Heart left ventricle (tissue), 16 donors: ENCODE data around the gene LSAMP. TPM values are rescaled to one million over a fixed set of nuclear protein-coding genes. Genes with fewer than 3 reads are reported as not detected.

Source experiments
- ATAC-seq, 4 donors: fragments of 200-7000 bp; cut with Tn5 transposase; one replicate each; pipeline ENCODE4 v1.9.1; 2020 to 2022; ENCODE audit warnings: moderate library complexity in 4 of 4, mild to moderate bottlenecking in 3 of 4, moderate number of reproducible peaks in 1 of 4
- DNase-seq, 5 donors: peaks; one replicate each; pipeline ENCODE4 v3.0.0-alpha.2; 2020
- H3K27ac ChIP-seq, 12 donors: fragments of 200-600 bp; sonication (generic) in 4 of 12; one replicate each; pipeline versions ENCODE4 v1.5.0 to v1.8.0; 2016 to 2022; ENCODE audit warnings: mild to moderate bottlenecking in 2 of 12
- H3K27me3 ChIP-seq, 9 donors: fragments of 200-600 bp; sonication (generic) in 2 of 9; one replicate each; pipeline versions ENCODE4 v1.5.1 to v1.8.0; 2016 to 2022; ENCODE audit warnings: mild to moderate bottlenecking in 3 of 9
- H3K36me3 ChIP-seq, 9 donors: fragments of 200-600 bp; sonication (generic) in 2 of 9; one replicate each; pipeline versions ENCODE4 v1.5.0 to v1.8.0; 2018 to 2022; ENCODE audit warnings: mild to moderate bottlenecking in 2 of 9
- H3K4me1 ChIP-seq, 12 donors: fragments of 200-600 bp; sonication (generic) in 4 of 12; one replicate each; pipeline versions ENCODE4 v1.5.0 to v1.8.0; 2016 to 2022; ENCODE audit warnings: mild to moderate bottlenecking in 3 of 12
- H3K4me3 ChIP-seq, 12 donors: fragments of 200-600 bp; sonication (generic) in 4 of 12; one replicate each; pipeline versions ENCODE4 v1.5.0 to v1.8.0; 2017 to 2022; ENCODE audit warnings: mild to moderate bottlenecking in 9 of 12, moderate library complexity in 4 of 12
- H3K9me3 ChIP-seq, 12 donors: fragments of 200-600 bp; sonication (generic) in 4 of 12; one replicate each; pipeline versions ENCODE4 v1.5.0 to v1.8.0; 2016 to 2022; ENCODE audit warnings: mild to moderate bottlenecking in 1 of 12
- CTCF ChIP-seq, 12 donors: fragments of 200-600 bp; sonication (generic) in 4 of 12; IDR thresholded peaks; one replicate each; pipeline versions ENCODE4 v1.5.0 to v1.8.0; 2018 to 2022; ENCODE audit warnings: antibody characterized with exemption in 12 of 12, mild to moderate bottlenecking in 5 of 12
- POLR2A ChIP-seq, 2 donors: fragments of 450-650 bp; IDR thresholded peaks; one replicate each; pipeline ENCODE4 v1.6.1; 2017; ENCODE audit warnings: antibody characterized with exemption in 2 of 2, mild to moderate bottlenecking in 2 of 2, moderate library complexity in 2 of 2
- WGBS, 4 donors: extraction: QIAGEN DNeasy Blood & Tissue Kit in 2 of 4; methylation state at CpG; one replicate each; pipeline versions ENCODE4 v1.1.5 to v1.1.7; 2013 to 2018; 5-methylcytosine and 5-hydroxymethylcytosine counted together
- intact Hi-C, 10 donors: fragments of 100-400 bp; cut with DNase I; formaldehyde crosslinking; loops; one replicate each; pipeline versions ENCODE4 v1.11.1 to v1.14.2; 2022
- polyA plus RNA-seq, 2 donors: library from polyadenylated mRNA; stranded (reverse); fragments of 200-250 nt; gene quantifications; one replicate each; pipeline ENCODE4 v1.2.3, GENCODE V29; 2013
- total RNA-seq, 9 donors: library from RNA; depleted of rRNA in 2 of 9; stranded (reverse); fragments of >200 nt in 2 of 9; fragmentation: NEBNext Ultra II Directional in 3 of 9; extraction: Animal tissue kit (Norgen Biotek cat#: 25700) in 3 of 9; gene quantifications; one replicate each; pipeline versions ENCODE4 v1.1.0 to v1.2.4, GENCODE V29; 2016 to 2023
- donor health status: ischemic (EF 13 %, LVEDD 7.1; RV severe dilation, severe dysfunction).
- donor health status: healthy with polysubstance abuse.
- donor health status: DM: no; HTN: yes; CAD: no.
- donor health status: DM: no; HTN: no; CAD: no.
- donor health status: ischemic (EF 25% LVEDD 6.9; RV normal size, moderate dysfunction).
- donor health status: ischemic (EF 25% LVEDD 5.7; RV mildly dilated, moderate dysfunction).
- donor health status: healthy.
- donor health status: DM: yes; HTN: yes; CAD: no.
- donor health status: ischemic (EF 35%, LVEDD 5.7; RV mildly dilated, moderate dysfunction).
- donor health status: nonischemic (EF 11% LVEDD 7.7; RV severe dilation, severe dysfunction).
- donor health status: DM: yes; HTN: yes; CAD: no.
- donor health status: PGD.
- donor health status: ischemic (EF 29% LVEDD 5.4; RV normal size, mild dysfunction).
- donor health status: nonischemic (EF 23%, LVEDD 6.1; RV moderate dilation, normal function).

LSAMP gene
- total and polyA plus RNA-seq, 11 donors, result 1.6 to 52.3 (median 7.2) TPM

- Histone ChIP-seq H3K9me3 (no peaks in the 10 kb centered on the region), H3K4me1 (no peaks in the 10 kb centered on the region), H3K4me3 (no peak overlapping the region), H3K27me3 (no peaks in the 10 kb centered on the region), H3K27ac (no peak overlapping the region), H3K36me3 (no peaks in the 10 kb centered on the region)
- intact Hi-C loops, result no loop called here
- ATAC-seq (no peak), DNase-seq (no peak)
- WGBS, 4 donors, result 70 to 89% (median 74%) methylated on average over 1 of the region's 1 CpG
- no peak for TF ChIP-seq POLR2A (IDR thresholded peaks at IDR 0.05)
- TF ChIP-seq CTCF (IDR thresholded peaks at IDR 0.05), result no peak
Measured at GRCh38 chr3:116028157-116028556, 417.1 kb downstream of the LSAMP start.

DNA sequence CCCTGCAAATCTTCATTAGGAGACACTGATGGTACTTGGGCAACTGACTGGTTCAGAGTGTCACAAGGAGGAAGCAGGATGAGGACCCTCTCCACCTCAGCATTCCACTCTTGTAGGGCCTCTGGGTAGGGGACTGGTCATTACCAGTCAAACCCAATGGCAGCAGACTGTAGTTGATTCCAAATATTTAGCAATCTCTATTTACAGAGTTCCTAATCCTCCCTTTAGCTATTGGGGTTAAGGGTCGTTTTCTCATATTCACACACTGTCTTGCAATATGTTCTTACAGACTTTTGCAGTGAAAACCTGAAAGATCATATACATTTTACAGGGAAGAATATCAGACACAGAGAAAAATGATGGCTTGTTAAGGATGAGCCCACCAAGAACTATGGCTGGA, 424.3 kb downstream of the LSAMP start:
- intact Hi-C loops, result no loop called here
- DNase-seq (no peak), ATAC-seq (no peak)
- H3K27ac ChIP-seq, result no peak overlapping the region
- H3K36me3 ChIP-seq, result no peaks in the 10 kb centered on the region
- H3K27me3 ChIP-seq, result no peaks in the 10 kb centered on the region
- H3K9me3 ChIP-seq, result no peaks in the 10 kb centered on the region
- TF ChIP-seq CTCF (IDR thresholded peaks at IDR 0.05), result no peak
- no peak for TF ChIP-seq POLR2A (IDR thresholded peaks at IDR 0.05)
- no peaks in the 10 kb centered on the region for H3K4me1 ChIP-seq
- no peak overlapping the region for H3K4me3 ChIP-seq
- 74 to 82% (median 77%) methylated on average over 1 of the region's 1 CpG for WGBS, 4 donors

DNA sequence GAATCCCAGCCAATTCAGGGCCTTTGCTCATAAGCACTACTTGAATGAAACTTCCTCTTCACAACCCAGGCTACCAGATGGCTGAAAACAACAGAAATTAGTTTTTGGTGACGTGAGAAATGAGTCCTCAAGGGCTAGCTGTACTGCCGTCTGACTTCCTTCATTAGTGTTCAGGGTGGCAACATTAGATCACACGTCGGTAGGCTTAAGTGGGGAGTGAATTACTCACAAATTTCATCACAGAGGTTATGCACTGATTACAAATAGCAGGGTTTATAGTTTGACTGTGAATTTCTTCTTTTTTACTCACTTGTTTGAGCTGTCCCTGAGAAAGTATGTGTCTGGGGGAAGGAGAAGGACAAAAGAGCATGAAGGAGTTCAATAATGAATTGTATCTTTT, 424.8 kb downstream of the LSAMP start:
- intact Hi-C loops, result no loop called here
- H3K36me3 ChIP-seq, result no peaks in the 10 kb centered on the region
- WGBS, 4 donors, result 37 to 50% (median 42%) methylated on average over 4 of the region's 4 CpGs
- H3K4me1 ChIP-seq, result no peaks in the 10 kb centered on the region
- TF ChIP-seq POLR2A (IDR thresholded peaks at IDR 0.05) (no peak), CTCF (IDR thresholded peaks at IDR 0.05) (no peak)
- ATAC-seq (no peak), DNase-seq (no peak)
- H3K27ac ChIP-seq, result no peak overlapping the region
- H3K27me3 ChIP-seq, result no peaks in the 10 kb centered on the region
- no peaks in the 10 kb centered on the region for H3K9me3 ChIP-seq
- no peak overlapping the region for H3K4me3 ChIP-seq

DNA sequence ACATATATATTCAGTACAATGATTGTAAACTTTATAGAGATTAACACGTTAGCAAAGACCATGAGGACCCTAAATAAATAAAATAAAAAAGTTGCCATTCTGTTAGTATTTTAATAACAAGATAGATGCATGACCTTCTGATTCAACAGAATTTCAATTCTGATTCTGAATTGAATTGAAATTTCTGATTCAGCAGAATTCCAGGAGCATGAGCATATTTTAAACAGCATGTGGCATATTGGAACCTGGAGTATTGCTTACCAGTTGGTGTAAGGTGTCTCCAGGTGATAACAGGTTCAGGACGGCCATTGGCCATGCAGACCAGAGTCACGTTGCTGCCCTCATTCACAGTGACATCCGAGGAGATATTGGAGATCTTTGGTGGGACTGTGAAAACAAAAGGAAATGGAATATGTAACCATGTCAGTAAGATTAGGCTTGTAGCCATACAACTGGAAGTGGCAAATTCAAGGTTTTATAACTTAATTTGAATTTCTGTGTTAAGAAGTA, 426.0 kb downstream of the LSAMP start:
- Histone ChIP-seq H3K27ac (no peak overlapping the region), H3K4me1 (no peaks in the 10 kb centered on the region), H3K9me3 (no peaks in the 10 kb centered on the region), H3K36me3 (no peaks in the 10 kb centered on the region), H3K4me3 (no peak overlapping the region), H3K27me3 (no peaks in the 10 kb centered on the region)
- intact Hi-C loops, result no loop called here
- DNase-seq (no peak), ATAC-seq (no peak)
- TF ChIP-seq CTCF (IDR thresholded peaks at IDR 0.05) (no peak), POLR2A (IDR thresholded peaks at IDR 0.05) (no peak)
- 69 to 74% (median 72%) methylated on average over 4 of the region's 4 CpGs for WGBS, 4 donors
